Measurements from ENCODE around the gene MAP7.

DNA sequence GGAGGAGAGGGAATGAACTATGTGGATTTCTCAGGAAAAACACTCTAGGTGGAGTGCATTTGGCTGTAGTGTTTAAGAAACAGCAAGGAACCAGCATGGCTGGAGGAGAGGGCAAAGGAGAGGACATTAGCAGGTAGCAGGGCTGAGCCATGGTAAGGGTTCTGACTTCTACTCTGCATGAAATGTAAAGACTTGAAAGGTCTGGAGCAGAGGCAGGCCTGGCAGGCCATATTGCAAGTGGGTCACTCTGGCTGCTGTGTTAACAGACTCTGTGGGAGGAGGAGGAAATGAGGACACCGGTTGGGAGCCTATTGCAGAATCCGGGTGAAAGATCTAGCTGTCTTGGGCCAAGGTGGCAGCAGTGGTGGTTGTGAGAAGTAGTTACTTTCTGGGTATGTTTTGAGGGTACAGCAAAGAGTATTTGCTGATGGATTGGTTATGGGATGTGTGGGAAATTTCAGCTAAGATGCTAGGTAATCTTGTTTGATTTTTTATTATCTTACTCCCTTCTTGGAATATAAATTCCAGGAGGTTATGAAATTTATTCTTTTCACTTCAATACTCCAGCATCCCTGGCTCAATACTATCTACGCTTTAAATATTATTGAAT, 144.7 kb downstream of the MAP7 start:
- TF ChIP-seq, protein P1, sequence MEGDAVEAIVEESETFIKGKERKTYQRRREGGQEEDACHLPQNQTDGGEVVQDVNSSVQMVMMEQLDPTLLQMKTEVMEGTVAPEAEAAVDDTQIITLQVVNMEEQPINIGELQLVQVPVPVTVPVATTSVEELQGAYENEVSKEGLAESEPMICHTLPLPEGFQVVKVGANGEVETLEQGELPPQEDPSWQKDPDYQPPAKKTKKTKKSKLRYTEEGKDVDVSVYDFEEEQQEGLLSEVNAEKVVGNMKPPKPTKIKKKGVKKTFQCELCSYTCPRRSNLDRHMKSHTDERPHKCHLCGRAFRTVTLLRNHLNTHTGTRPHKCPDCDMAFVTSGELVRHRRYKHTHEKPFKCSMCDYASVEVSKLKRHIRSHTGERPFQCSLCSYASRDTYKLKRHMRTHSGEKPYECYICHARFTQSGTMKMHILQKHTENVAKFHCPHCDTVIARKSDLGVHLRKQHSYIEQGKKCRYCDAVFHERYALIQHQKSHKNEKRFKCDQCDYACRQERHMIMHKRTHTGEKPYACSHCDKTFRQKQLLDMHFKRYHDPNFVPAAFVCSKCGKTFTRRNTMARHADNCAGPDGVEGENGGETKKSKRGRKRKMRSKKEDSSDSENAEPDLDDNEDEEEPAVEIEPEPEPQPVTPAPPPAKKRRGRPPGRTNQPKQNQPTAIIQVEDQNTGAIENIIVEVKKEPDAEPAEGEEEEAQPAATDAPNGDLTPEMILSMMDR (IDR thresholded peaks at IDR 0.05; ENCODE audit: extremely low read depth in 1 of 2, insufficient read depth in 1 of 2, low read depth in 1 of 2, low read length in 2 of 2), result no peak
- TF ChIP-seq, protein P2, sequence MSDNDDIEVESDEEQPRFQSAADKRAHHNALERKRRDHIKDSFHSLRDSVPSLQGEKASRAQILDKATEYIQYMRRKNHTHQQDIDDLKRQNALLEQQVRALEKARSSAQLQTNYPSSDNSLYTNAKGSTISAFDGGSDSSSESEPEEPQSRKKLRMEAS (IDR thresholded peaks at IDR 0.05; ENCODE audit: insufficient read depth, insufficient read length), result no peak
- TF ChIP-seq POLR2AphosphoS5 (IDR thresholded peaks at IDR 0.05; ENCODE audit: insufficient read depth, low read depth, low read length), result no peak
